ENCODE measurements around the gene RBM15B. TPM values are rescaled to one million over a fixed set of nuclear protein-coding genes. Genes with fewer than 3 reads are reported as not detected.
A peak's percentile ranks its signal among the peaks of the same experiment; 100 is the strongest.

RBM15B gene
- total RNA-seq, 4 donors from 2014 or later: 4.9 to 13.7 (median 8.9) TPM

DNA sequence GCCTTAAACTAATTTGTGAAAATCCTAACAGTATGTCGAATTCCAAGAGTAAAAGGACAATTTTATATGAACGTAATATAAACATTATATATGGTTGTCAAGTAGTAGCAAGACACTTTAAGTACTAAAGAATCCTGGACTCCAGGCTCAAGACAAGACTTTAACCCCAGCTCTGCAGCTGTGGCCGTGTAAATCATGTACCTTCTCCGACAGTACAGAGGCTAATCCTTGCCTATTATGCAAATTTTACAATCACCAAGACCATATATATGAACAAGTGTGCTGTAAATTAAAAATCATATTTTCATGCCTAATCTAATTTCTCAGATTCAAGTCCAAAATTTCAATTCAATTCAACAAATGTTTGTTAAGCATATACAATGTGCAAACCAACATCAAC, 35.8 kb downstream of the RBM15B start:
- no peaks in the 10 kb centered on the region for H3K27me3 ChIP-seq
- H3K4me3 ChIP-seq: no peak overlapping the region
- TF ChIP-seq, protein P1, sequence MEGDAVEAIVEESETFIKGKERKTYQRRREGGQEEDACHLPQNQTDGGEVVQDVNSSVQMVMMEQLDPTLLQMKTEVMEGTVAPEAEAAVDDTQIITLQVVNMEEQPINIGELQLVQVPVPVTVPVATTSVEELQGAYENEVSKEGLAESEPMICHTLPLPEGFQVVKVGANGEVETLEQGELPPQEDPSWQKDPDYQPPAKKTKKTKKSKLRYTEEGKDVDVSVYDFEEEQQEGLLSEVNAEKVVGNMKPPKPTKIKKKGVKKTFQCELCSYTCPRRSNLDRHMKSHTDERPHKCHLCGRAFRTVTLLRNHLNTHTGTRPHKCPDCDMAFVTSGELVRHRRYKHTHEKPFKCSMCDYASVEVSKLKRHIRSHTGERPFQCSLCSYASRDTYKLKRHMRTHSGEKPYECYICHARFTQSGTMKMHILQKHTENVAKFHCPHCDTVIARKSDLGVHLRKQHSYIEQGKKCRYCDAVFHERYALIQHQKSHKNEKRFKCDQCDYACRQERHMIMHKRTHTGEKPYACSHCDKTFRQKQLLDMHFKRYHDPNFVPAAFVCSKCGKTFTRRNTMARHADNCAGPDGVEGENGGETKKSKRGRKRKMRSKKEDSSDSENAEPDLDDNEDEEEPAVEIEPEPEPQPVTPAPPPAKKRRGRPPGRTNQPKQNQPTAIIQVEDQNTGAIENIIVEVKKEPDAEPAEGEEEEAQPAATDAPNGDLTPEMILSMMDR (IDR thresholded peaks at IDR 0.05 in 4 of 5, conservative IDR thresholded peaks at IDR 0.05 in 1 of 5): no peak
- no peak for TF ChIP-seq POLR2A (IDR thresholded peaks at IDR 0.05)
- H3K27ac ChIP-seq: no peak overlapping the region
- intact Hi-C loops (cut with DNase I; ENCODE audit: low total_unique reads) (no loop called here), in situ Hi-C loops (cut with MboI; ENCODE audit: low sequenced_read_pairs in 4 of 4) (no loop called here)
- peaks cover 0 to 45% of the 10 kb centered on the region in 2 donors for H3K36me3 ChIP-seq
- H3K4me1 ChIP-seq: no peaks in the 10 kb centered on the region
- DNase-seq (no peak), ATAC-seq (no peak)
- H3K9me3 ChIP-seq: no peaks in the 10 kb centered on the region

DNA sequence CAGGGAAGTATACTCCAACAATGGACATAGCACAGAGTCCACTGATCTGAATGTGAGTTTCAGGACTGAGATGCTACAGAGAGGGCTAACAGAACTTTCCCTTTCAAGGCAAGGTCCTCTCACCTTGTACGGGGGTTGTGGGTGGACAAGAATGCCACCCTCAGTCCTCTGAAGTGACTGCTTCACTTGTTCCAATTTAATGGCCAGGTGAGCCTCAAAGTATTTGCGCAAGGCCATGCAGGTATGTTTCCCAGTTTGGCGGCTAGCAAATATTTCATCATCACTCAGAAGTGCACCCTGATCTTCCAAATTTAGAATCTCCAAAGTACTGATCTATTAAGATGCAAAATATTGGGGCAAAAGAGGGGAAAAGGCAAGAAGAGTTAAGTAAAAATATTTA, 38.1 kb downstream of the RBM15B start:
- ATAC-seq (no peak), DNase-seq (no peak)
- Histone ChIP-seq H3K27me3 (no peaks in the 10 kb centered on the region), H3K4me1 (no peaks in the 10 kb centered on the region), H3K4me3 (no peak overlapping the region), H3K27ac (no peak overlapping the region), H3K9me3 (no peaks in the 10 kb centered on the region), H3K36me3 (peaks cover 0 to 45% of the 10 kb centered on the region in 2 donors)
- intact Hi-C loops (cut with DNase I; ENCODE audit: low total_unique reads): no loop called here
- in situ Hi-C loops (cut with MboI; ENCODE audit: low sequenced_read_pairs in 4 of 4): no loop called here
- TF ChIP-seq, protein P1 (IDR thresholded peaks at IDR 0.05 in 4 of 5, conservative IDR thresholded peaks at IDR 0.05 in 1 of 5): no peak
- no peak for TF ChIP-seq POLR2A (IDR thresholded peaks at IDR 0.05)

DNA sequence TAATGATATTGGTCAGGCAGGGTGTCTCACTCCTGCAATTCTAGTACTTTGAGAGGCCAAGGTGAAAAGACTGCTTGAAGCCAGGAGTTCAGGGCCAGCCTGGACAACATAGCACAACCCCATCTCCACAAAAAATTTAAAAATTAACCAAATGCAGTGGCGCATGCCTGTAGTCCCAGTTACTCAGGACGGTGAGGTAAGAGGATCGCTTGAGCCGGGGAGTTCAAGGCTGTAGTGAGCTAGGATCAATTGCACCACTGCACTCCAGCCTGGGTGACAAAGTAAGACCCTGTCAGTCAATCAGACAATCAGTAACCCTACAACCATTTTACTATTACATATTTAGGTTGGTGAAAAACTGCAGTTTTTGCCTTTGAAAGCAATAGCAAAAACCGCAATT, 43.0 kb downstream of the RBM15B start:
- no peaks in the 10 kb centered on the region for H3K9me3 ChIP-seq
- no peak overlapping the region for H3K27ac ChIP-seq
- no peak overlapping the region for H3K4me3 ChIP-seq
- DNase-seq (no peak), ATAC-seq (no peak)
- no peaks in the 10 kb centered on the region for H3K4me1 ChIP-seq
- in situ Hi-C loops (cut with MboI; ENCODE audit: low sequenced_read_pairs in 4 of 4) (no loop called here), intact Hi-C loops (cut with DNase I; ENCODE audit: low total_unique reads) (no loop called here)
- peaks cover 0 to 24% of the 10 kb centered on the region in 2 donors for H3K36me3 ChIP-seq
- no peak for TF ChIP-seq POLR2A (IDR thresholded peaks at IDR 0.05)
- TF ChIP-seq, protein P1 (IDR thresholded peaks at IDR 0.05 in 4 of 5, conservative IDR thresholded peaks at IDR 0.05 in 1 of 5): no peak
- no peaks in the 10 kb centered on the region for H3K27me3 ChIP-seq

DNA sequence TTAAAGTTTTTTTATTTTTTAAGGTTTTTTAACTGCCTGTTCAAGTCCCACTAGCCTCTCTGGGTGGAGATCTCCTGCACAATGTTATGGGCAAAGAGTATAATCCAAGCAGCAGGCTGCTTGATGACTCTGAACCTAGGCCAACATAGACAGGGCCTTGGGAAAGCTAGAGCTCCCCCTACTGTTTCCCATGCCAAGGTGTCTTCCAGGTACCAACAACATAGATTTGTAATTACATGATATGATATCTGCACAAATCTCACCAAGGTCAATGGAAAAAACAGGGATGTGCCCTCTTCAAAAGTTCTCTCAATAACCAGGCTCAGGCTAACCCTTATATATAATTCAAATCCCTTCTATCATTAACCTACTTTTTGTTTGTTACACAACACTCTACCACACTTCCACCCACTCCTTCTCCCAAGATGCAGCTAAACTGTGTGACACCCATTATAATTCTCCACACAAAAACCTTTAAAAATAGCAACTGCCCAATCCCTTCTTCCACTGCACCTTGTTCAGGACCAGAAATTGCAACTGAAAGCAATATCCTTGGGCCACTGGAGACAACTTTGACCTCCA, 43.8 kb downstream of the RBM15B start:
- ATAC-seq (peak; percentile 63 to 87), DNase-seq (peak in 1 of 2 donors; percentile 21)
- Histone ChIP-seq H3K4me3 (no peak overlapping the region), H3K9me3 (no peaks in the 10 kb centered on the region), H3K4me1 (no peaks in the 10 kb centered on the region), H3K36me3 (peaks cover 0 to 24% of the 10 kb centered on the region in 2 donors), H3K27ac (no peak overlapping the region), H3K27me3 (no peaks in the 10 kb centered on the region)
- TF ChIP-seq, protein P1 (IDR thresholded peaks at IDR 0.05 in 4 of 5, conservative IDR thresholded peaks at IDR 0.05 in 1 of 5): peak; percentile 12 to 69 (median 39)
- TF ChIP-seq POLR2A (IDR thresholded peaks at IDR 0.05): no peak
- intact Hi-C loops (cut with DNase I; ENCODE audit: low total_unique reads) (no loop called here), in situ Hi-C loops (cut with MboI; ENCODE audit: low sequenced_read_pairs in 4 of 4) (no loop called here)
